Adrenal gland (tissue), 12 donors: ENCODE results near the gene PRR15. TPM values are rescaled to one million over a fixed set of nuclear protein-coding genes. Genes with fewer than 3 reads are reported as not detected.
"Not testable (repeated sequence)": the region's sequence is repeated elsewhere in the genome, so short reads cannot be mapped to it uniquely, and the experiment has no call there.

ENCODE experiments used
- DNase-seq, 7 donors: peaks; one replicate each; pipeline ENCODE4 v3.0.0-alpha.2; 2019 to 2020
- H3K27ac ChIP-seq, 5 donors: fragments of 200-600 bp; sonication (generic) in 4 of 5; 1 replicate in 3 of 5; 2 replicates in 2 of 5; pipeline versions ENCODE4 v1.5.1 to v1.8.0; 2016 to 2020; ENCODE audit warnings: mild to moderate bottlenecking in 1 of 5
- H3K27me3 ChIP-seq: fragments of 200-600 bp; 2 replicates; pipeline ENCODE4 v1.8.0; 2021
- H3K36me3 ChIP-seq, 2 donors: fragments of 200-600 bp; replicated peaks in 1 of 2; 1 replicate in 1 of 2; 2 replicates in 1 of 2; pipeline versions ENCODE4 v1.5.1 to v1.8.0; 2018 to 2022
- H3K4me1 ChIP-seq, 2 donors: fragments of 200-600 bp; replicated peaks in 1 of 2; 1 replicate in 1 of 2; 2 replicates in 1 of 2; pipeline versions ENCODE4 v1.5.1 to v1.8.0; 2018 to 2021
- H3K4me3 ChIP-seq, 4 donors: fragments of 200-600 bp; sonication (generic) in 3 of 4; one replicate each; pipeline ENCODE4 v1.5.1; 2016 to 2018
- H3K9me3 ChIP-seq, 3 donors: fragments of 200-600 bp; sonication (generic) in 1 of 3; replicated peaks in 1 of 3; 1 replicate in 2 of 3; 2 replicates in 1 of 3; pipeline versions ENCODE4 v1.5.1 to v1.8.0; 2016 to 2021
- POLR2A ChIP-seq, 2 donors: fragments of 450-650 bp; IDR thresholded peaks; one replicate each; pipeline ENCODE4 v1.6.1; 2017; ENCODE audit warnings: antibody characterized with exemption in 2 of 2, mild to moderate bottlenecking in 2 of 2, moderate library complexity in 1 of 2
- WGBS, 4 donors: extraction: QIAGEN DNeasy Blood & Tissue Kit in 2 of 4; methylation state at CpG; one replicate each; pipeline versions ENCODE4 v1.1.5 to v1.1.7; 2013 to 2017; 5-methylcytosine and 5-hydroxymethylcytosine counted together
- intact Hi-C, 2 donors: fragments of 100-400 bp; cut with DNase I; formaldehyde crosslinking; loops; one replicate each; pipeline versions ENCODE4 v1.14.1 to v1.15.0; 2022 to 2023
- polyA plus RNA-seq, 3 donors: library from polyadenylated mRNA; stranded (reverse); fragments of 200-250 nt in 2 of 3; fragments of 350-450 nt in 1 of 3; fragmentation: Illumina TruSeq in 1 of 3; extraction: RNeasy Lipid Tissue Mini Kit (QIAGEN cat#74804) in 1 of 3; gene quantifications; one replicate each; pipeline ENCODE4 v1.2.3, GENCODE V29; 2013 to 2014
- total RNA-seq, 9 donors: library from RNA; depleted of rRNA in 4 of 9; stranded (reverse); fragments of >200 nt in 4 of 9; fragments of 120-200 nt in 1 of 9; fragmentation: NEBNext Ultra II Directional in 1 of 9; extraction: Animal tissue kit (Norgen Biotek cat#: 25700) in 1 of 9; gene quantifications; one replicate each; pipeline versions ENCODE4 v1.1.0 to v1.2.4, GENCODE V29; 2013 to 2023
- TF ChIP-seq, protein P1 (sequence below), 6 experiments: fragments of 450-650 bp in 4 of 6; fragments of 200-600 bp in 2 of 6; sonication (generic) in 1 of 6; IDR thresholded peaks; 1 replicate in 5 of 6; 2 replicates in 1 of 6; pipeline versions ENCODE4 v1.5.1 to v1.8.0; 2016 to 2021; ENCODE audit warnings: antibody characterized with exemption in 6 of 6, mild to moderate bottlenecking in 2 of 6, moderate library complexity in 1 of 6
- donor health status: healthy with polysubstance abuse.
- donor health status: Bipolar disorder and iron deficiency.
- donor health status: DM: yes; HTN: yes; CAD: no.
- donor health status: DM: no; HTN: no; CAD: no.
- donor health status: DM: no; HTN: no; CAD: no.
- donor health status: DM: yes; HTN: yes; CAD: no.

Gene PRR15
- total and polyA plus RNA-seq, 12 donors, result 0.26 to 9.0 (median 1.1) TPM

DNA sequence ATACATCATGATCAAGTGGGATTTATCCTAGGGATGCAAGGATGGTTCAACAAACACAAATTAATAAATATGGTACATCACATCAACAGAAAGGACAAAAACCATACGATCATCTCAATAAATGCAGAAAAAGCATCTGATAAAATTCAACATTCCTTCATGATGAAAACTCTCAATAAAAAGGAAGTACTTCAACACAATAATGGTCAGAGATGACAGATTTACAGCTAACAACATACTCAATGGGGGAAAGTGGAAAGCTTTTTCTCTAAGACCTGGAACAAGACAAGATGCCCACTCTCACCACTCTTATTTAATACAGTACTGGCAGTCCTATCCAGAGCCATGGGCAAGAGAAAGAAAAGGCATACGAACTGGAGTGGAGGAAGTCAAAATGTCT lies 39.9 kb upstream of the PRR15 start:
- Histone ChIP-seq H3K4me3 (no peak overlapping the region), H3K4me1 (no peaks in the 10 kb centered on the region), H3K27ac (no peak overlapping the region), H3K36me3 (no peaks in the 10 kb centered on the region), H3K9me3 (peaks cover 0 to 9% (median 0%) of the 10 kb centered on the region in 3 donors), H3K27me3 (no peaks in the 10 kb centered on the region)
- no peak for DNase-seq
- intact Hi-C loops, result no loop called here
- TF ChIP-seq, protein P1, sequence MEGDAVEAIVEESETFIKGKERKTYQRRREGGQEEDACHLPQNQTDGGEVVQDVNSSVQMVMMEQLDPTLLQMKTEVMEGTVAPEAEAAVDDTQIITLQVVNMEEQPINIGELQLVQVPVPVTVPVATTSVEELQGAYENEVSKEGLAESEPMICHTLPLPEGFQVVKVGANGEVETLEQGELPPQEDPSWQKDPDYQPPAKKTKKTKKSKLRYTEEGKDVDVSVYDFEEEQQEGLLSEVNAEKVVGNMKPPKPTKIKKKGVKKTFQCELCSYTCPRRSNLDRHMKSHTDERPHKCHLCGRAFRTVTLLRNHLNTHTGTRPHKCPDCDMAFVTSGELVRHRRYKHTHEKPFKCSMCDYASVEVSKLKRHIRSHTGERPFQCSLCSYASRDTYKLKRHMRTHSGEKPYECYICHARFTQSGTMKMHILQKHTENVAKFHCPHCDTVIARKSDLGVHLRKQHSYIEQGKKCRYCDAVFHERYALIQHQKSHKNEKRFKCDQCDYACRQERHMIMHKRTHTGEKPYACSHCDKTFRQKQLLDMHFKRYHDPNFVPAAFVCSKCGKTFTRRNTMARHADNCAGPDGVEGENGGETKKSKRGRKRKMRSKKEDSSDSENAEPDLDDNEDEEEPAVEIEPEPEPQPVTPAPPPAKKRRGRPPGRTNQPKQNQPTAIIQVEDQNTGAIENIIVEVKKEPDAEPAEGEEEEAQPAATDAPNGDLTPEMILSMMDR (IDR thresholded peaks at IDR 0.05), result no peak
- TF ChIP-seq POLR2A (IDR thresholded peaks at IDR 0.05), result no peak
- 68 to 75% (median 71%) methylated on average over 2 of the region's 2 CpGs for WGBS, 4 donors

DNA sequence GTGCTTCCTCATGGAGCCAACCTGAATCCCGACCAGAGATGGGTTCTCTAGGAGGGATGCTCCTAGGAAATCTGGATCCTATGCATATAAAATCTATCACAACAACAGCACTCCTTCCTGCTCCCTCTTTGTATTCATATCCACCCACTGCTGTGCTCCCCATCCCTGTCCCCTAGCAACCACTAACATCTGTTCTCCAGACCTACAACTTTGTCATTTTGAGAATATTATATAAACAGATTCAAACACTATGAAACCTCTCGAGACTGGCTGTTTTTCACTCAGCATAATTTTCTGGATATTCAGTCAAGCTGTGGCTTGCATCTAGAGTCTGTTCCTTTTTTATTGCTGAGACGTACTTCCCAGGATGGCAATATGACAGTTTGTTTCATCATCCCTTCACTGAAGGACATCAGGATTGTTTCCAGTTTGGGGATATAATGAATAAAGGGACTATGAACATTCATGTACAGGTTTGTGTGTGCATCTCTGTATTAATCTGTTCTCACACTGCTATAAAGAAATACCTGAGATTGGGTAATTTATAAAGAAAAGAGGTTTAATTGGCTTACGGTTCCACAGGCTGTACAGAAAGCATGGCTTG lies 36.0 kb upstream of the PRR15 start:
- no peak for TF ChIP-seq POLR2A (IDR thresholded peaks at IDR 0.05)
- TF ChIP-seq, protein P1 (IDR thresholded peaks at IDR 0.05), result no peak
- H3K27me3 ChIP-seq, result no peaks in the 10 kb centered on the region
- H3K9me3 ChIP-seq, result peaks cover 0 to 3% (median 0%) of the 10 kb centered on the region in 3 donors
- DNase-seq, result no peak
- H3K4me1 ChIP-seq, result no peaks in the 10 kb centered on the region
- H3K27ac ChIP-seq, result no peak overlapping the region
- H3K36me3 ChIP-seq, result no peaks in the 10 kb centered on the region
- H3K4me3 ChIP-seq, result no peak overlapping the region
- WGBS, 4 donors, result 75 to 87% (median 81%) methylated on average over 4 of the region's 4 CpGs
- intact Hi-C loops, result no loop called here

DNA sequence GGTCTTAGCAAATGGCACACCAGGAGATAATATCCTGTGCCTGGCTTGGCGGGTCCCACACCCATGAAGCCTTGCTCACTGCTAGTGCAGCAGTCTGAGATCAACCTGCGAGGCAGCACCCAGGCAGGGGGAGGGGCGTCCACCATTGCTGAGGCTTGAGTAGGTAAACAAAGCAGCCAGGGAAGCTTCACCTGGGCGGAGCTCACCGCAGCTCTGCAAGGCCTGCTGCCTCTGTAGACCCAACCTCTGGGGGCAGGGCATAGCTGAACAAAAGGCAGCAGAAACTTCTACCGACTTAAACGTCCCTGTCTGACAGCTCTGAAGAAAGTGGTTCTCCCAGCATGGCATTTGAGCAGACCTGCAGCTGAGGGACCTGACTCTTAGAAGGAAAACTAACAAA lies 35.1 kb upstream of the PRR15 start:
- 66 to 85% (median 80%) methylated on average over 6 to 7 of the region's 7 CpGs for WGBS, 4 donors
- H3K27ac ChIP-seq, H3K4me3 ChIP-seq, H3K4me1 ChIP-seq, intact Hi-C loops, H3K27me3 ChIP-seq, H3K36me3 ChIP-seq, H3K9me3 ChIP-seq, DNase-seq: not testable (repeated sequence)

DNA sequence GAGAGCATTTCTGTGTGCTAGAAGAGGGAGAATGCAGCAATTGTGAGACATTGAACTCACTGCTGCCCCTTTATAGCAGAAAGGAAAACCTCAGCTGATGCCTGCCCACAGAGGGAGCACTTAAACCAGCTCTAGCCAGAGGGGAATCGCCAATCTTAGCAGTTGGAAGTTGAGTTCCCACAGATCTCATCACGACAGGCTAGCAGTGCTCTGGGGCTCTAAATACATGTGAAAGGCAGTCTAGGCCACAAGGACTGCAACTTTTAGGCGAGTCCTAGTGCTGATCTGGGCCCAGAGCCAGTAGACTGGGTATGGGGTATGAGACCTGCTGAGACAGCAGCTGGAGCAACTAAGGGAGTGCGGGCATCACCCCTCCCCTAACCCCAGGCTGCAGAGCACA lies 25.2 kb upstream of the PRR15 start:
- H3K27ac ChIP-seq, result no peak overlapping the region
- no peaks in the 10 kb centered on the region for H3K4me1 ChIP-seq
- no peak for DNase-seq
- no peaks in the 10 kb centered on the region for H3K9me3 ChIP-seq
- no peaks in the 10 kb centered on the region for H3K36me3 ChIP-seq
- H3K27me3 ChIP-seq, result no peaks in the 10 kb centered on the region
- WGBS, 4 donors, result 33 to 87% (median 81%) methylated on average over 1 to 4 of the region's 4 CpGs
- TF ChIP-seq, protein P1 (IDR thresholded peaks at IDR 0.05), result no peak
- no peak for TF ChIP-seq POLR2A (IDR thresholded peaks at IDR 0.05)
- intact Hi-C loops, result no loop called here
- no peak overlapping the region for H3K4me3 ChIP-seq

DNA sequence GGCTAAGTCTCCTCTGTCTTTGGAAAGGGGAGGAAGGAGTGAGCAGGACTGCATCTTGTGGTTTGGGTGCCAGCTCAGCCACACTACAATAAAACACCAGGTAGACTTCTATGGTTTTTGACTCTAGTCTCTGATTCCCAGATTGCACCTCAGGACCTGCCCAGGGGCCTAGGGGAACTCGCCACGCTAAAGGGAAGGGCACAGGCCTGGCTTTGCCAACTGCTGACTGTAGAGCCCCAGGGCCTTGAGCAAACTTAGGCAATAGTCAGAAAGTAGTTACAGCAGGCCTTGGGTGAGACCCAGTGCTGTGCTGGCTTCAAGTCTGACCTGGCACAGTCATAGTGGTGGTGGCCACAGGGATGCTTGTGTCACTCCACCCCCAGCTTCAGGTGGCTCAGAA lies 24.2 kb upstream of the PRR15 start:
- H3K36me3 ChIP-seq, result no peaks in the 10 kb centered on the region
- TF ChIP-seq, protein P1 (IDR thresholded peaks at IDR 0.05), result no peak
- no peak for TF ChIP-seq POLR2A (IDR thresholded peaks at IDR 0.05)
- 90 to 94% (median 93%) methylated on average over 2 of the region's 2 CpGs; no CpG with 5 or more reads in 1 of the 4 donors for WGBS, 4 donors

More for the DNA sequence above, 24.2 kb upstream of the PRR15 start:
- intact Hi-C loops, result no loop called here
- Histone ChIP-seq H3K4me3 (no peak overlapping the region), H3K27ac (no peak overlapping the region), H3K27me3 (no peaks in the 10 kb centered on the region), H3K9me3 (no peaks in the 10 kb centered on the region), H3K4me1 (no peaks in the 10 kb centered on the region)
- no peak for DNase-seq
